Skeletal muscle tissue (tissue), 4 donors: ENCODE results near the gene BSDC1. TPM values are rescaled to one million over a fixed set of nuclear protein-coding genes. Genes with fewer than 3 reads are reported as not detected.

ENCODE experiments used
- H3K27ac ChIP-seq: one replicate; pipeline ENCODE4 v1.7.0; 2013; ENCODE audit warnings: mild to moderate bottlenecking, low read depth, low read length, inconsistent platforms
- H3K27me3 ChIP-seq, 3 donors: one replicate each; pipeline ENCODE4 v1.7.0; 2013; ENCODE audit warnings: low read length in 3 of 3; ENCODE audit not compliant: control insufficient read depth in 3 of 3, insufficient read depth in 3 of 3
- H3K36me3 ChIP-seq, 3 donors: one replicate each; pipeline ENCODE4 v1.7.0; 2013; ENCODE audit warnings: low read length in 3 of 3; ENCODE audit not compliant: control insufficient read depth in 3 of 3, insufficient read depth in 3 of 3
- H3K4me1 ChIP-seq, 3 donors: one replicate each; pipeline ENCODE4 v1.7.0; 2013; ENCODE audit warnings: low read length in 3 of 3, mild to moderate bottlenecking in 3 of 3; ENCODE audit not compliant: control insufficient read depth in 3 of 3, insufficient read depth in 3 of 3
- H3K4me3 ChIP-seq, 3 donors: one replicate each; pipeline ENCODE4 v1.7.0; 2013; ENCODE audit warnings: low read length in 3 of 3
- H3K9ac ChIP-seq, 3 donors: one replicate each; pipeline ENCODE4 v1.7.0; 2013; ENCODE audit warnings: low read length in 3 of 3, mild to moderate bottlenecking in 3 of 3, moderate library complexity in 2 of 3, low read depth in 1 of 3
- H3K9me3 ChIP-seq, 3 donors: one replicate each; pipeline ENCODE4 v1.7.0; 2013; ENCODE audit warnings: low read length in 3 of 3; ENCODE audit not compliant: control insufficient read depth in 3 of 3
- total RNA-seq: library from RNA; depleted of rRNA; stranded (reverse); fragments of >200 nt; gene quantifications from one replicate; pipeline ENCODE4 v1.2.3, GENCODE V29; 2014
- donor health status: Osteomylitis.

Gene BSDC1
- total RNA-seq, 1 donor from 2014 or later, result 37.1 TPM

- Histone ChIP-seq H3K4me3 (peak overlapping the region; percentile 77 to 85 (median 80)), H3K36me3 (peaks cover 4 to 6% (median 6%) of the 10 kb centered on the region in 3 donors), H3K27ac (peak overlapping the region; percentile 92), H3K9me3 (no peaks in the 10 kb centered on the region), H3K27me3 (no peaks in the 10 kb centered on the region), H3K9ac (peak overlapping the region; percentile 89 to 96 (median 90)), H3K4me1 (peaks cover 30 to 47% (median 34%) of the 10 kb centered on the region in 3 donors)
These were observed 42.6 kb downstream of the BSDC1 start for GRCh38 chr1:32351399-32352238.

GRCh38 chr1:32350785-32351398 lies 43.3 kb downstream of the BSDC1 start:
- H3K27me3 ChIP-seq, result no peaks in the 10 kb centered on the region
- H3K4me3 ChIP-seq, result peak overlapping the region; percentile 77 to 79 (median 77)
- H3K9me3 ChIP-seq, result no peaks in the 10 kb centered on the region
- peaks cover 30 to 47% (median 34%) of the 10 kb centered on the region in 3 donors for H3K4me1 ChIP-seq
- no peak overlapping the region for H3K9ac ChIP-seq
- peak overlapping the region; percentile 92 for H3K27ac ChIP-seq
- H3K36me3 ChIP-seq, result peaks cover 4 to 6% (median 6%) of the 10 kb centered on the region in 3 donors

GRCh38 chr1:32349211-32349708 lies 45.0 kb downstream of the BSDC1 start:
- no peak overlapping the region for H3K4me3 ChIP-seq
- H3K27me3 ChIP-seq, result no peaks in the 10 kb centered on the region
- H3K9me3 ChIP-seq, result no peaks in the 10 kb centered on the region
- peaks cover 0 to 4% (median 0%) of the 10 kb centered on the region in 3 donors for H3K36me3 ChIP-seq
- no peak overlapping the region for H3K9ac ChIP-seq
- H3K4me1 ChIP-seq, result peaks cover 30 to 47% (median 33%) of the 10 kb centered on the region in 3 donors
- H3K27ac ChIP-seq, result no peak overlapping the region

- Histone ChIP-seq H3K27ac (no peak overlapping the region), H3K4me3 (no peak overlapping the region), H3K9ac (no peak overlapping the region), H3K36me3 (no peaks in the 10 kb centered on the region), H3K27me3 (no peaks in the 10 kb centered on the region), H3K9me3 (no peaks in the 10 kb centered on the region), H3K4me1 (peaks cover 6 to 21% (median 13%) of the 10 kb centered on the region in 3 donors)
These were observed 47.6 kb downstream of the BSDC1 start for GRCh38 chr1:32346532-32347157.

GRCh38 chr1:32345289-32345827 lies 48.9 kb downstream of the BSDC1 start:
- Histone ChIP-seq H3K9me3 (no peaks in the 10 kb centered on the region), H3K4me1 (peaks cover 6 to 18% (median 16%) of the 10 kb centered on the region in 3 donors), H3K9ac (no peak overlapping the region), H3K4me3 (no peak overlapping the region), H3K27ac (no peak overlapping the region), H3K36me3 (no peaks in the 10 kb centered on the region), H3K27me3 (no peaks in the 10 kb centered on the region)

- no peaks in the 10 kb centered on the region for H3K36me3 ChIP-seq
- peaks cover 3 to 15% (median 6%) of the 10 kb centered on the region in 3 donors for H3K4me1 ChIP-seq
These were observed 51.5 kb downstream of the BSDC1 start for GRCh38 chr1:32342704-32343103.

GRCh38 chr1:32341971-32342370 lies 52.3 kb downstream of the BSDC1 start:
- Histone ChIP-seq H3K9ac (no peak overlapping the region), H3K27ac (no peak overlapping the region), H3K4me3 (no peak overlapping the region), H3K27me3 (no peaks in the 10 kb centered on the region), H3K9me3 (no peaks in the 10 kb centered on the region), H3K36me3 (no peaks in the 10 kb centered on the region), H3K4me1 (peaks cover 5 to 20% (median 10%) of the 10 kb centered on the region in 3 donors)

More at GRCh38 chr1:32342704-32343103, 51.5 kb downstream of the BSDC1 start:
- Histone ChIP-seq H3K9ac (no peak overlapping the region), H3K9me3 (no peaks in the 10 kb centered on the region), H3K27me3 (no peaks in the 10 kb centered on the region), H3K27ac (no peak overlapping the region), H3K4me3 (no peak overlapping the region)

- Histone ChIP-seq H3K4me1 (peaks cover 5 to 25% (median 15%) of the 10 kb centered on the region in 3 donors), H3K4me3 (no peak overlapping the region), H3K36me3 (no peaks in the 10 kb centered on the region), H3K27ac (no peak overlapping the region), H3K9me3 (no peaks in the 10 kb centered on the region), H3K9ac (peak overlapping the region in 1 of 3 donors; percentile 20), H3K27me3 (no peaks in the 10 kb centered on the region)
These were observed 53.0 kb downstream of the BSDC1 start for GRCh38 chr1:32341186-32341757.

GRCh38 chr1:32339363-32339978 lies 54.8 kb downstream of the BSDC1 start:
- Histone ChIP-seq H3K27ac (no peak overlapping the region), H3K4me3 (no peak overlapping the region), H3K9me3 (no peaks in the 10 kb centered on the region), H3K36me3 (no peaks in the 10 kb centered on the region), H3K27me3 (peaks cover 0 to 2% (median 0%) of the 10 kb centered on the region in 3 donors), H3K9ac (no peak overlapping the region), H3K4me1 (peaks cover 13 to 31% (median 20%) of the 10 kb centered on the region in 3 donors)
